A549 (cell line): Measurements from ENCODE around the gene ACKR2. TPM values are rescaled to one million over a fixed set of nuclear protein-coding genes. Genes with fewer than 3 reads are reported as not detected.

Source experiments
- ATAC-seq, 2 experiments: fragments of 200-7000 bp in 1 of 2; fragments of >200 bp in 1 of 2; cut with Nextera tagmentation in 1 of 2; cut with Tn5 transposase in 1 of 2; 3 replicates each; pipeline versions ENCODE4 v1.8.0 to v1.9.1; 2018 to 2020; ENCODE audit warnings: mild to moderate bottlenecking in 1 of 2, moderate library complexity in 1 of 2
- CTCF ChIA-PET: fragments of 300-600 bp; sonication (Branson Sonifier 250); formaldehyde crosslinking; extraction: SDS; loops from one replicate; lab custom pipeline; 2021; ENCODE audit warnings: antibody characterized with exemption, inconsistent platforms; lab: Yijun Ruan, JAX
- POLR2A ChIA-PET: fragments of 350-600 bp; formaldehyde crosslinking; extraction: SDS; loops from one replicate; lab custom pipeline; 2021; ENCODE audit warnings: antibody characterized with exemption, inconsistent platforms; lab: Yijun Ruan, JAX
- DNase-seq, 2 experiments: peaks; one replicate each; pipeline versions ENCODE4 v3.0.0 to v3.0.0-alpha.2; 2011 to 2016; ENCODE audit warnings: low read depth in 1 of 2, low spot score in 1 of 2
- FAIRE-seq: peaks from 2 replicates; lab custom pipeline; 2011; peaks lifted over from hg19 to GRCh38; lab: Jason Lieb, UNC
- H3K27ac ChIP-seq, 2 experiments: fragments of >200 bp; sonication (Bioruptor Twin); formaldehyde crosslinking; 3 replicates each; pipeline ENCODE4 v1.5.1; 2016 to 2017
- H3K4me1 ChIP-seq: fragments of >200 bp; sonication (Bioruptor Twin); formaldehyde crosslinking; 3 replicates; pipeline ENCODE4 v1.6.1; 2016
- H3K4me2 ChIP-seq: fragments of >200 bp; sonication (Bioruptor Twin); formaldehyde crosslinking; 3 replicates; pipeline ENCODE4 v1.6.1; 2016
- H3K4me3 ChIP-seq: fragments of >200 bp; sonication (Bioruptor Twin); formaldehyde crosslinking; 3 replicates; pipeline ENCODE4 v1.5.1; 2016
- H3K9me3 ChIP-seq: fragments of >200 bp; sonication (Bioruptor Twin); formaldehyde crosslinking; 3 replicates; pipeline ENCODE4 v1.6.1; 2016
- ATOH8 ChIP-seq: fragments of 250-450 bp; sonication (Bioruptor Pico); IDR thresholded peaks from 2 replicates; pipeline ENCODE4 v1.5.0; 2020; ENCODE audit warnings: low read depth, mild to moderate bottlenecking, moderate library complexity
- BHLHE40 ChIP-seq: IDR thresholded peaks from 2 replicates; pipeline ENCODE4 v1.6.1; 2012; ENCODE audit warnings: low read depth, low read length, inconsistent platforms
- CBX2 ChIP-seq: fragments of 200-600 bp; sonication (generic); IDR thresholded peaks from 2 replicates; pipeline ENCODE4 v1.6.1; 2016; ENCODE audit warnings: low read depth, mild to moderate bottlenecking, borderline replicate concordance
- CBX8 ChIP-seq: fragments of 200-600 bp; sonication (generic); IDR thresholded peaks from 2 replicates; pipeline ENCODE4 v1.6.1; 2016
- CHD2 ChIP-seq: fragments of 150-350 bp; IDR thresholded peaks from 2 replicates; pipeline ENCODE4 v1.6.1; 2014; ENCODE audit warnings: low read length; ENCODE audit not compliant: partially characterized antibody
- CTCF ChIP-seq: fragments of >200 bp; sonication (Bioruptor Twin); formaldehyde crosslinking; IDR thresholded peaks from 3 replicates; pipeline ENCODE4 v1.5.1; 2016
- EHMT2 ChIP-seq: fragments of 200-600 bp; sonication (generic); IDR thresholded peaks from 2 replicates; pipeline ENCODE4 v1.6.1; 2016; ENCODE audit warnings: antibody characterized with exemption, low read depth, mild to moderate bottlenecking, moderate library complexity
- ELK1 ChIP-seq: fragments of 150-350 bp; IDR thresholded peaks from 2 replicates; pipeline ENCODE4 v1.6.1; 2014; ENCODE audit warnings: low read depth, mild to moderate bottlenecking, low read length
- EP300 ChIP-seq, 2 experiments: fragments of >200 bp; sonication (Bioruptor Twin); formaldehyde crosslinking; IDR thresholded peaks; 2 replicates in 1 of 2; 3 replicates in 1 of 2; pipeline ENCODE4 v1.6.1; 2016 to 2017
- ESRRA ChIP-seq: fragments of 150-350 bp; IDR thresholded peaks from 2 replicates; pipeline ENCODE4 v1.6.1; 2014; ENCODE audit warnings: mild to moderate bottlenecking, low read length, borderline replicate concordance
- FOSL2 ChIP-seq, 2 experiments: fragments of 450-650 bp in 1 of 2; fragments of >200 bp in 1 of 2; sonication (Bioruptor Twin) in 1 of 2; formaldehyde crosslinking; IDR thresholded peaks; 2 replicates each; pipeline versions ENCODE4 v1.5.0 to v1.6.1; 2016 to 2020; ENCODE audit warnings: mild to moderate bottlenecking in 1 of 2, moderate library complexity in 1 of 2
- FOXS1 ChIP-seq: fragments of 250-450 bp; sonication (Bioruptor Pico); IDR thresholded peaks from 2 replicates; pipeline ENCODE4 v1.5.0; 2020; ENCODE audit warnings: mild to moderate bottlenecking, moderate library complexity
- HDAC2 ChIP-seq: fragments of 200-600 bp; sonication (generic); IDR thresholded peaks from 2 replicates; pipeline ENCODE4 v1.6.1; 2016
- HOXB5 ChIP-seq: fragments of 250-450 bp; sonication (Bioruptor Pico); IDR thresholded peaks from 2 replicates; pipeline ENCODE4 v1.5.0; 2020; ENCODE audit warnings: mild to moderate bottlenecking, moderate library complexity
- JUN ChIP-seq, 2 experiments: fragments of >200 bp; sonication (Bioruptor Twin); formaldehyde crosslinking; IDR thresholded peaks; 2 replicates in 1 of 2; 3 replicates in 1 of 2; pipeline ENCODE4 v1.6.1; 2016 to 2017
- KDM1A ChIP-seq: fragments of 200-600 bp; sonication (generic); IDR thresholded peaks from 2 replicates; pipeline ENCODE4 v1.6.1; 2016; ENCODE audit warnings: low read depth, mild to moderate bottlenecking
- KDM5A ChIP-seq: fragments of 200-600 bp; sonication (generic); IDR thresholded peaks from 2 replicates; pipeline ENCODE4 v1.6.1; 2016; ENCODE audit warnings: antibody characterized with exemption, mild to moderate bottlenecking
- NFE2L2 ChIP-seq: fragments of 150-350 bp; conservative IDR thresholded peaks from 2 replicates; pipeline ENCODE4 v1.6.1; 2014; ENCODE audit warnings: low read length
- NR3C1 ChIP-seq: fragments of >200 bp; sonication (Bioruptor Twin); formaldehyde crosslinking; IDR thresholded peaks from 3 replicates; pipeline ENCODE4 v1.6.1; 2017
- PBX3 ChIP-seq: IDR thresholded peaks from 2 replicates; pipeline ENCODE4 v1.6.1; 2012
- RAD21 ChIP-seq, 2 experiments: fragments of >200 bp in 1 of 2; sonication (Bioruptor Twin) in 1 of 2; formaldehyde crosslinking in 1 of 2; IDR thresholded peaks in 1 of 2; conservative IDR thresholded peaks in 1 of 2; 2 replicates in 1 of 2; 3 replicates in 1 of 2; pipeline ENCODE4 v1.6.1; 2012 to 2018; ENCODE audit warnings: inconsistent platforms in 1 of 2
- RFX5 ChIP-seq: fragments of 450-650 bp; IDR thresholded peaks from 2 replicates; pipeline ENCODE4 v1.7.1; 2014; ENCODE audit warnings: antibody characterized with exemption, mild to moderate bottlenecking, moderate library complexity
- SREBF2 ChIP-seq: fragments of 450-650 bp; IDR thresholded peaks from 2 replicates; pipeline ENCODE4 v1.6.1; 2014; ENCODE audit warnings: mild to moderate bottlenecking, moderate library complexity
- WGBS: methylation state at CpG from one replicate; pipeline ENCODE4 v1.1.6; 2017; ENCODE audit errors: missing lambda C conversion rate; 5-methylcytosine and 5-hydroxymethylcytosine counted together
- polyA plus RNA-seq, 4 experiments: library from polyadenylated mRNA; depleted of rRNA in 3 of 4; stranded (reverse); fragments of >200 nt; fragmentation: RNase III in 1 of 4; extraction: RNeasy Plus Mini Kit Qiagen cat#74134 plus additional on column Dnase treatment in 1 of 4; gene quantifications; 2 replicates in 3 of 4; 3 replicates in 1 of 4; pipeline ENCODE4 v1.2.3, GENCODE V29; 2011 to 2017

The ACKR2 gene
- polyA plus RNA-seq, 2 of the 4 experiments (the other 2 are of a cell fraction), result 0.06 TPM; not detected in 1

GRCh38 chr3:42895580-42895868 is 86.3 kb downstream of the ACKR2 start:
- no peak overlapping the region for H3K4me3 ChIP-seq
- H3K9me3 ChIP-seq, result no peaks in the 10 kb centered on the region
- no peak for ATAC-seq
- H3K4me2 ChIP-seq, result no peak overlapping the region
- CTCF ChIA-PET, result no interaction called here
- no peak for TF ChIP-seq CBX8
- TF ChIP-seq, all 56 proteins: peak for 0
- POLR2A ChIA-PET, result no interaction called here
- Histone ChIP-seq H3K4me1 (no peaks in the 10 kb centered on the region), H3K27ac (no peak overlapping the region)
- DNase-seq, result no peak
- no peak for FAIRE-seq

GRCh38 chr3:42898896-42899675 is 89.8 kb downstream of the ACKR2 start:
- FAIRE-seq (no peak), ATAC-seq (no peak), DNase-seq (no peak)
- Histone ChIP-seq H3K4me2 (no peak overlapping the region), H3K27ac (no peak overlapping the region), H3K4me3 (no peak overlapping the region), H3K9me3 (no peaks in the 10 kb centered on the region), H3K4me1 (no peaks in the 10 kb centered on the region)
- ChIA-PET CTCF (interaction anchor here (1.5 kb wide), 1 partner anchor 18 kb away, joined by 6 read pairs; no protein-coding TSS in a partner anchor), POLR2A (no interaction called here)
- no peak for TF ChIP-seq FOSL2 (IDR thresholded peaks at IDR 0.05)
- TF ChIP-seq FOSL2 (CRISPR knock-in tag; IDR thresholded peaks at IDR 0.05), result no peak
- no peak for TF ChIP-seq EHMT2

- no peak for ATAC-seq
- H3K27ac ChIP-seq, result no peak overlapping the region
- WGBS, result 49% methylated on average over 8 of the region's 8 CpGs
- H3K4me3 ChIP-seq, result no peak overlapping the region
- ChIA-PET CTCF (no interaction called here), POLR2A (no interaction called here)
- DNase-seq, result no peak
- no peaks in the 10 kb centered on the region for H3K4me1 ChIP-seq
- no peaks in the 10 kb centered on the region for H3K9me3 ChIP-seq
- FAIRE-seq, result no peak
- H3K4me2 ChIP-seq, result no peak overlapping the region
- TF ChIP-seq RFX5 (no peak), SREBF2 (no peak), CHD2 (no peak), CTCF (no peak), HDAC2 (no peak), NR3C1 (no peak), NFE2L2 (no peak), JUN (IDR thresholded peaks at IDR 0.05) (no peak), ATOH8 (no peak), ESRRA (no peak), ELK1 (no peak), FOXS1 (CRISPR knock-in tag) (no peak), BHLHE40 (no peak), RAD21 (conservative IDR thresholded peaks at IDR 0.05 in 1 of 2, IDR thresholded peaks at IDR 0.05 in 1 of 2) (no peak), KDM5A (no peak), HOXB5 (CRISPR knock-in tag) (no peak), EP300 (IDR thresholded peaks at IDR 0.05) (no peak), CBX2 (no peak), KDM1A (no peak), PBX3 (no peak)
- TF ChIP-seq, all 56 proteins: peak for 0
Measured at GRCh38 chr3:42900226-42901072, 91.2 kb downstream of the ACKR2 start.
